Measurements from ENCODE around the gene LPO.

DNA sequence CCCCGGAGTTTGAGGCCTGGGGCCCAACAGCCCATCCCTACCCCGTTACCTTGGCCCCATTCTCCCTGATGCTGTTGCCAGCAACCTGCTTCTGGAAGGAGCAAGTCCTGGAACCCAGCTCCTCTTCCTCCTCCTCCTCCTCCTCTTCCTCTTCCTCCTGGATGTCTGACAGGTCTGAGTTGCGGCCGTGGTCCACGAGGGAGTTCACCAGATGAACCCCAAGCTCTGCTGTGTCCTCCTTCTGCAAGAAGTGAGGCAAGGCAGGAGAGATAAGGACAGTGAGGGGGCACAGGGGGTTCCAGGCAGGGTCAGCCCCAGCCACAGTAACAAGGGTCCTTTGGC, 71.5 kb downstream of the LPO start:
- TF ChIP-seq, protein P1, sequence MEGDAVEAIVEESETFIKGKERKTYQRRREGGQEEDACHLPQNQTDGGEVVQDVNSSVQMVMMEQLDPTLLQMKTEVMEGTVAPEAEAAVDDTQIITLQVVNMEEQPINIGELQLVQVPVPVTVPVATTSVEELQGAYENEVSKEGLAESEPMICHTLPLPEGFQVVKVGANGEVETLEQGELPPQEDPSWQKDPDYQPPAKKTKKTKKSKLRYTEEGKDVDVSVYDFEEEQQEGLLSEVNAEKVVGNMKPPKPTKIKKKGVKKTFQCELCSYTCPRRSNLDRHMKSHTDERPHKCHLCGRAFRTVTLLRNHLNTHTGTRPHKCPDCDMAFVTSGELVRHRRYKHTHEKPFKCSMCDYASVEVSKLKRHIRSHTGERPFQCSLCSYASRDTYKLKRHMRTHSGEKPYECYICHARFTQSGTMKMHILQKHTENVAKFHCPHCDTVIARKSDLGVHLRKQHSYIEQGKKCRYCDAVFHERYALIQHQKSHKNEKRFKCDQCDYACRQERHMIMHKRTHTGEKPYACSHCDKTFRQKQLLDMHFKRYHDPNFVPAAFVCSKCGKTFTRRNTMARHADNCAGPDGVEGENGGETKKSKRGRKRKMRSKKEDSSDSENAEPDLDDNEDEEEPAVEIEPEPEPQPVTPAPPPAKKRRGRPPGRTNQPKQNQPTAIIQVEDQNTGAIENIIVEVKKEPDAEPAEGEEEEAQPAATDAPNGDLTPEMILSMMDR (IDR thresholded peaks at IDR 0.05): no peak
- TF ChIP-seq, protein P2, sequence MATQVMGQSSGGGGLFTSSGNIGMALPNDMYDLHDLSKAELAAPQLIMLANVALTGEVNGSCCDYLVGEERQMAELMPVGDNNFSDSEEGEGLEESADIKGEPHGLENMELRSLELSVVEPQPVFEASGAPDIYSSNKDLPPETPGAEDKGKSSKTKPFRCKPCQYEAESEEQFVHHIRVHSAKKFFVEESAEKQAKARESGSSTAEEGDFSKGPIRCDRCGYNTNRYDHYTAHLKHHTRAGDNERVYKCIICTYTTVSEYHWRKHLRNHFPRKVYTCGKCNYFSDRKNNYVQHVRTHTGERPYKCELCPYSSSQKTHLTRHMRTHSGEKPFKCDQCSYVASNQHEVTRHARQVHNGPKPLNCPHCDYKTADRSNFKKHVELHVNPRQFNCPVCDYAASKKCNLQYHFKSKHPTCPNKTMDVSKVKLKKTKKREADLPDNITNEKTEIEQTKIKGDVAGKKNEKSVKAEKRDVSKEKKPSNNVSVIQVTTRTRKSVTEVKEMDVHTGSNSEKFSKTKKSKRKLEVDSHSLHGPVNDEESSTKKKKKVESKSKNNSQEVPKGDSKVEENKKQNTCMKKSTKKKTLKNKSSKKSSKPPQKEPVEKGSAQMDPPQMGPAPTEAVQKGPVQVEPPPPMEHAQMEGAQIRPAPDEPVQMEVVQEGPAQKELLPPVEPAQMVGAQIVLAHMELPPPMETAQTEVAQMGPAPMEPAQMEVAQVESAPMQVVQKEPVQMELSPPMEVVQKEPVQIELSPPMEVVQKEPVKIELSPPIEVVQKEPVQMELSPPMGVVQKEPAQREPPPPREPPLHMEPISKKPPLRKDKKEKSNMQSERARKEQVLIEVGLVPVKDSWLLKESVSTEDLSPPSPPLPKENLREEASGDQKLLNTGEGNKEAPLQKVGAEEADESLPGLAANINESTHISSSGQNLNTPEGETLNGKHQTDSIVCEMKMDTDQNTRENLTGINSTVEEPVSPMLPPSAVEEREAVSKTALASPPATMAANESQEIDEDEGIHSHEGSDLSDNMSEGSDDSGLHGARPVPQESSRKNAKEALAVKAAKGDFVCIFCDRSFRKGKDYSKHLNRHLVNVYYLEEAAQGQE (IDR thresholded peaks at IDR 0.05; ENCODE audit: insufficient read depth in 1 of 2, low read depth in 2 of 2, low read length in 1 of 2): no peak
- TF ChIP-seq SIN3A (IDR thresholded peaks at IDR 0.05; ENCODE audit: borderline replicate concordance, insufficient read depth, low read depth, low read length): no peak
- no peak for TF ChIP-seq POLR2AphosphoS5 (IDR thresholded peaks at IDR 0.05; ENCODE audit: low read depth, low read length)
- no peak for TF ChIP-seq TCF7L2 (IDR thresholded peaks at IDR 0.05; ENCODE audit: low read depth, low read length)

Measured in Panc1 (cell line).